GM18951 (cell line): ENCODE measurements around the gene DDC.
"Not testable (repeated sequence)": the region's sequence is repeated elsewhere in the genome, so short reads cannot be mapped to it uniquely, and the experiment has no call there.

Experiments used
- POLR2A ChIP-seq: IDR thresholded peaks from 4 replicates; pipeline ENCODE4 v1.6.1; 2011; ENCODE audit warnings: mild to moderate bottlenecking; ENCODE audit not compliant: insufficient read length, insufficient read depth; ENCODE audit errors: extremely low read depth
- in situ Hi-C: fragments of 300-500 bp; cut with MboI; formaldehyde crosslinking; loops from one replicate; pipeline ENCODE4 v1.12.0; 2022; ENCODE audit warnings: low sequenced_read_pairs, mixed read lengths, inconsistent platforms; ENCODE audit not compliant: unreplicated experiment

Gene DDC

GRCh38 chr7:50580057-50580456 lies 14.9 kb upstream of the DDC start:
- in situ Hi-C loops = no loop called here
- TF ChIP-seq POLR2A = no peak

DNA sequence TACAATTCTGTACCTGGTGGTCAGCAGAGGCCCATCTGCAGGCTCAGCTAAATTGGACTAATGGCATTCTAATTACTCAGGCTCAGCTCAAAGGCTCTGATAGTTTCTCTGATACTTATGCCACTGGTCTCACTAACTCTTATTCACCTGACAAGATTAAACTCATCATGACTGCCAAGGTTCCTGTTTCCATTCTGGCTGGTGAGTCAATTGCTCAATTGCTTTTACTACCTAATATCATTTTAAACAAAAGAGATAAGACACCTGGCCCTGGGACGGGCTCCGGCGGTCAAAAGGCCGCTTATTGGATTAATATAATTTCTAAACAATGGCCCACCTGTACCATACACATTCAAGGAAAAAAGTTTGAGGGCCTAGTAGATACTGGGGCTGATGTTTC lies 12.9 kb upstream of the DDC start:
- in situ Hi-C loops = not testable (repeated sequence)

GRCh38 chr7:50577569-50577968 lies 12.4 kb upstream of the DDC start:
- TF ChIP-seq POLR2A = no peak
- in situ Hi-C loops = no loop called here

GRCh38 chr7:50576388-50576787 lies 11.2 kb upstream of the DDC start:
- in situ Hi-C loops = not testable (repeated sequence)

DNA sequence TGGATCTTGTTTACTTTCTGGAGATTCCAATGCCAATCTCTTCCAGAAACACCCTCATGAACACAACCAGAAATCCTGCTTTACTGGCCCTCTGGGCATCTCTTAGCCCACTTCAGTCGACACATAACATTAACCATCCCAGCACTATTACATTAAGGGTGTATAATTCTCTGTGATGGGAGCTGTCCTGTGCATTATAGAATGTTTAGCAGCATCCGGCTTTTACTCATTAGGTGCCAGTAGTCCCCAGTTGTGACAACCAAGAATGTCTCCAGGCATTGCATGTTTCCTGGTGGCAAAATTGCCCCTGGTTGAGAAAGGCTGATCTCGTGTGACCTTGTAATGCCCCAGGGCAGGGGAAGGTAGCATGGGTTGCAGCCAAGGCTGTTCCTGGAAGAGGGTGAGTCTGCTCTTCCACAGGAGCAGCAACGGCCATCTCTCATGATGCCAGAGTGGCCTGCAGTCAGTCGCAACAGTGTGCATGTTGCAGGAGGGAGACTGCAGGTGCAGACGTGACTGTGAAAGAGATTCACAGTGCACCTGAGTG lies 2.6 kb upstream of the DDC start:
- no peak for TF ChIP-seq POLR2A
- in situ Hi-C loops = no loop called here

DNA sequence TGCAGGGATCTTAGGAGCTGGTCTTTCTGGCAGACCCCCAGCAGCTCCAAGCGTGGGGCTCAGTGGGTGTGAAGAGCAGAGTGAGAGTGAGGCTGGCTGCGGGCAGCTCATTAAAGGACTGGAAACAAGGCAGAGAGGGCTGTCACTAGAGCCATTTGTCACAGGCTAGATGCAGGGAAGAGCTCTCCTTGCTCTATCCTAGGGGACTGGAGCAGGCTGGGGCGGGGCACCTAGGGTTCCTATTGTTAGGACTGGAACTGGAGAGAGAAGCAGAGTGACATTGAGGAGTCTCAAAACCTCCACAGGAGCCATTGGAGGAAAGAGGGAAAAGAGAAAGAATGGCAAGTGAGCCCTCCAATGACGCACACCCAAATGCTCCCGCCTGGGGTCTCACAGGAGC lies 772 bp upstream of the DDC start:
- in situ Hi-C loops = no loop called here
- TF ChIP-seq POLR2A = no peak

DNA sequence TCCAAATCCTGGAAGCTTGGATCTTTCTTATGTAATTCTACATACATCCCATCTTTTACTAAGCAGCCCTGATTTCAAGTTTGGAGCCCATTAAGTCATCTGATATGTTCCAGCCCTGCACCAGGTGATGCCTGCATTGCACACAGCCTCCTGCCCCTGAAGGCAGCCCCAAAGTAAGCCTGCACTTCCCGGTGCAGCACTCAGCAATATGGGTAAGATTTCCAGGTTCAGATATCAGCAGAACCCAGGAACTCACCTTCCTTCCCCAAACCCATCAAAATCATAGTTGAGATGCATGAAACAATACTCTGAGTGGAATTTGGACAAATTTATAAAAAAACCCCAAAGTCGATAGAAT lies 333 bp upstream of the DDC start:
- TF ChIP-seq POLR2A = no peak
- in situ Hi-C loops = no loop called here

GRCh38 chr7:50564171-50564570 lies 1.0 kb downstream of the DDC start:
- no peak for TF ChIP-seq POLR2A
- in situ Hi-C loops = no loop called here

DNA sequence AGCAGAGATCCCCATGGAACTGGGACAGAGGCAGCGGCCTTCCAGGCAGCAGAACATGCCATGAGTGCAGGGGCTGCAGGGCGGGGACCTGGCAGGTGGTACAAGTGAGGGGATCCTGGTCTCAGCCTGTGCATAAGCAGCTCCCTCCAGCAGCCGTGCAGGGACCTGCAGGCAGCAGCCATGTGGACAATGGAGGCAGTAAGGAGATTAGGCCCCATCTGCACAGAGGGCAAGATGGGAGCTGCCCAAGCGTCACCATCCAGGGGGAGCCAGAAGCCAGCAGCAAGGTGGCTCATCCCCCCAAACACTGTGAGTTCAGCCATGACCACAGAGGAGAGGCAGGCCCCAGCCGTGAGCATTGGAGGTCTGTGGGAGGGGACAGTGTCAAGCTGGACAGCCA lies 3.1 kb downstream of the DDC start:
- TF ChIP-seq POLR2A = no peak

GRCh38 chr7:50560865-50561351 lies 4.3 kb downstream of the DDC start:
- in situ Hi-C loops = no loop called here
- no peak for TF ChIP-seq POLR2A

More for the DNA sequence above, 3.1 kb downstream of the DDC start:
- in situ Hi-C loops = no loop called here

- no peak for TF ChIP-seq POLR2A
- in situ Hi-C loops = no loop called here
These were observed 5.3 kb downstream of the DDC start for GRCh38 chr7:50559881-50560280.

DNA sequence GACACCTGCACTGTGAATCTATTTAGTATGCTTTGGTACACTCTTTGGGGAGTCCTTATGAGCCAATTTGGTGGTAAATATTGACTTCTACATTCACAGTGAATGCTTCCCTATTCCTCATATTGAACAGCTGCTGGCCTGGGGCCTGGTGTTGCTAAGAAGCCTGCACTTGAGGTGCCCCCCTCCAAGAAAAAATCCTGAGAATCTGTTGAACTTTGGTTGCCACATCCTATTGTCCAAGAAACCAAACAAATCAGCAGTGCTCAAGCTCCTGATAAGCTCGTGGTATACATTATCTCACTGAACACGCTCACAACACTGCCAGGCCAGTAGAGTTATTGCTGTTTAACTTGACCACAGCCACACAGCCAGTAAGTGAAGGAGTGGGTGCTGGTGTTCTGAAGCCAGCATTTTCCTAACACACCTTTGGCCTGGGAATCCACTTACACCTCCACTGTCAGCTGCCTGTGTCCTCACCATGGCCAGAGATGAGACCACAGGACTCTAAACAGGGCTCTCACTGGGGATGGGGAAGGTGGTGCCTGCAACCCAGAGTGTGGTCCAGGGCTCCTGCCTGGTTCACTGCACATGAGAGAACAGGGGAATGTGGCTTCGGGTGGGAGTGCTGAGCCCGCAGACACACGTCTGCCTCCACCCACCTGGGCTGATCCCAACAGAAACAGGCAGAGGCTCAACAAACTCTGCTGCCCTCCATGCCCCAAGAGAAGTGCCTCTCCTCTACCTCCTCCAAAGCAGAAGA lies 6.7 kb downstream of the DDC start:
- in situ Hi-C loops = no loop called here
- TF ChIP-seq POLR2A = no peak

- in situ Hi-C loops = no loop called here
- TF ChIP-seq POLR2A = no peak
These were observed 8.1 kb downstream of the DDC start for GRCh38 chr7:50557099-50557498.

DNA sequence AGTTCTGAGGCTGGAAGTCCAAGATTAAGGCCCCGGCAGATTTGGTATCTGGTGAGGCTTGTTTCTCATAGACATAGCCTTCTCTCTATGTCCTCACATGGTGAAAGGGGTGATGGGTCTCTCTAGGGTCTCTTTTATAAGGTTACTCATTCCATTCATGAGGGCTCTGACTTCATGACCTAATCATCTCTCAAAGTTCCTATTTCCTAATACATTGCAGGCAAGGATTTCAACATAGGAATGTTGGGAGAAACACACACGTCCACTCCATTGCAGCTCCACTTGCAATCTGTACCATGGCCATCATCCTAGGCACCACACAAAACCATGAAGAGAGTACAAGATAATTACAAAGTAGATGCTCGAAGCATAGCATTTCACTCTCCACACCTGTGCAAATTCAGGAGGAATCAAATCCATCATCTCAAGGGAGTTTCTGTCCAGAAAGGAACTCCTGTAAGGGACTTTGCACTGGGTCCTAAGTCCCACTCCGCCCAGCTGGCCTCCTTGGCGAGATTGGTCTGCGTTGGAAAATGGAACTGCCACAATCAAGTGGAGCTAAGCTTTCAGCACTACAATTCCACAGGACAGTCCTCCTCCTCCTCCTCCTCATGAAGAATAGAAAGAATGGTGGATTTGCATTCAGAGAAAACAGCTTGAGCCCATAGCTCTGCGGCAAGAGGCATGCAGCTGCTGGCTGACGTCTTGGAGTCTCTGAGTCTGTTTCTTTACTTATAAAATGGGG lies 8.8 kb downstream of the DDC start:
- TF ChIP-seq POLR2A = no peak
- in situ Hi-C loops = no loop called here
